HepG2 (cell line): ENCODE results near the gene DUSP9. TPM values are rescaled to one million over a fixed set of nuclear protein-coding genes. Genes with fewer than 3 reads are reported as not detected.

ENCODE experiments used
- ATF7-NPFF ChIP-seq: sonication (generic); formaldehyde crosslinking; IDR thresholded peaks from 2 replicates; pipeline ENCODE4 v1.8.1; 2023; ENCODE audit warnings: mild to moderate bottlenecking, low read depth, missing genetic modification reagents, moderate library complexity
- ESRRA ChIP-seq: sonication (generic); formaldehyde crosslinking; IDR thresholded peaks from 2 replicates; pipeline ENCODE4 v1.5.1; 2020; ENCODE audit warnings: mild to moderate bottlenecking, low read depth, missing genetic modification reagents
- HOXD1 ChIP-seq: sonication (generic); formaldehyde crosslinking; IDR thresholded peaks from 2 replicates; pipeline ENCODE4 v1.5.0; 2020; ENCODE audit warnings: missing genetic modification reagents
- MAZ ChIP-seq, 2 experiments: sonication (generic) in 1 of 2; formaldehyde crosslinking in 1 of 2; IDR thresholded peaks; 2 replicates each; pipeline versions ENCODE4 v1.5.0 to v1.6.1; 2012 to 2020; ENCODE audit warnings: low read depth in 2 of 2, mild to moderate bottlenecking in 2 of 2, borderline replicate concordance in 1 of 2, improper control_type of control experiment in 1 of 2, low read length in 1 of 2, missing genetic modification reagents in 1 of 2, moderate library complexity in 1 of 2
- MLX ChIP-seq: IDR thresholded peaks from 2 replicates; pipeline ENCODE4 v1.6.1; 2016
- NONO ChIP-seq, 2 experiments: fragments of 450-650 bp in 1 of 2; sonication (generic) in 1 of 2; formaldehyde crosslinking in 1 of 2; IDR thresholded peaks in 1 of 2; conservative IDR thresholded peaks in 1 of 2; 2 replicates each; pipeline versions ENCODE4 v1.6.1 to v1.8.0; 2017 to 2022; ENCODE audit warnings: mild to moderate bottlenecking in 1 of 2, missing genetic modification reagents in 1 of 2, moderate library complexity in 1 of 2
- TBX3 ChIP-seq: fragments of 450-650 bp; IDR thresholded peaks from 2 replicates; pipeline ENCODE4 v1.6.1; 2017; ENCODE audit warnings: antibody characterized with exemption, mild to moderate bottlenecking, inconsistent platforms, borderline replicate concordance
- ZHX2 ChIP-seq, 2 experiments: sonication (generic) in 1 of 2; formaldehyde crosslinking in 1 of 2; IDR thresholded peaks; 2 replicates each; pipeline versions ENCODE4 v1.6.1 to v1.9.0; 2014 to 2022; ENCODE audit warnings: antibody characterized with exemption in 1 of 2, borderline replicate concordance in 1 of 2, inconsistent platforms in 1 of 2, low read depth in 1 of 2, missing genetic modification reagents in 1 of 2
- ZNF12 ChIP-seq: sonication (generic); formaldehyde crosslinking; IDR thresholded peaks from 2 replicates; pipeline ENCODE4 v1.5.0; 2020; ENCODE audit warnings: missing genetic modification reagents
- ZNF639 ChIP-seq: conservative IDR thresholded peaks from 2 replicates; pipeline ENCODE4 v1.6.1; 2018; ENCODE audit warnings: missing genetic modification reagents
- polyA plus RNA-seq, 8 experiments: library from polyadenylated mRNA; depleted of rRNA in 3 of 8; stranded (reverse) in 7 of 8; unstranded in 1 of 8; fragments of >200 nt; fragmentation: Illumina TruSeq in 4 of 8; extraction: Trizol in 4 of 8; gene quantifications; 2 replicates each; pipeline versions ENCODE4 v1.2.1 to v1.2.3, GENCODE V29; 2011 to 2016; ENCODE audit warnings: low read depth in 4 of 8, missing spikeins in 1 of 8, mixed read lengths in 1 of 8; ENCODE audit not compliant: insufficient read depth in 1 of 8
- total RNA-seq, 5 experiments: library from RNA; depleted of rRNA; stranded (reverse); fragments of >200 nt; fragmentation: Illumina TruSeq; extraction: Trizol; gene quantifications; 2 replicates each; pipeline ENCODE4 v1.2.3, GENCODE V29; 2016; ENCODE audit warnings: low read depth in 1 of 5

Gene DUSP9
- total and polyA plus RNA-seq, 2 of the 13 experiments (the other 11 are each of a cell fraction or from before 2014, with no cell fraction given), result 235 to 435 TPM

- peak; percentile 9; the same call in 1 of the 2 replicates for TF ChIP-seq ZNF12 (CRISPR knock-in tag)
- 0 out of 2 replicates have a peak, but pooled peaks have one; percentile 1 for TF ChIP-seq HOXD1 (CRISPR knock-in tag)
- TF ChIP-seq NONO (IDR thresholded peaks at IDR 0.05), result no peak
- 0 out of 2 replicates have a peak, but pooled peaks have one; percentile 27 for TF ChIP-seq NONO (CRISPR knock-in tag; conservative IDR thresholded peaks at IDR 0.05)
- TF ChIP-seq MAZ (IDR thresholded peaks at IDR 0.05; ENCODE audit: borderline replicate concordance, low read depth, low read length), result 0 out of 2 replicates have a peak, but pooled peaks have one; percentile 2
- no peak for TF ChIP-seq MAZ (CRISPR knock-in tag; IDR thresholded peaks at IDR 0.05; ENCODE audit: low read depth)
- 0 out of 2 replicates have a peak, but pooled peaks have one; percentile 3 for TF ChIP-seq ZNF639
- peak; percentile 17; the same call in 1 of the 2 replicates for TF ChIP-seq ATF7-NPFF (CRISPR knock-in tag)
- TF ChIP-seq ESRRA (CRISPR knock-in tag), result 0 out of 2 replicates have a peak, but pooled peaks have one; percentile 3
- TF ChIP-seq ZHX2 (IDR thresholded peaks at IDR 0.05; ENCODE audit: low read depth), result 0 out of 2 replicates have a peak, but pooled peaks have one; percentile 6
- TF ChIP-seq ZHX2 (CRISPR knock-in tag; IDR thresholded peaks at IDR 0.05; ENCODE audit: borderline replicate concordance), result no peak
- TF ChIP-seq MLX (CRISPR knock-in tag), result no peak
- no peak for TF ChIP-seq TBX3
These were observed 18.9 kb upstream of the DUSP9 start (continued) for GRCh38 chrX:153628129-153628528.
